Vagina (tissue), 2 donors: ENCODE measurements around the gene ESRRG.

Experiments
- POLR2A ChIP-seq, 2 donors: fragments of 450-650 bp; IDR thresholded peaks; one replicate each; pipeline ENCODE4 v1.6.1; 2017; ENCODE audit warnings: antibody characterized with exemption in 2 of 2, mild to moderate bottlenecking in 2 of 2, moderate library complexity in 2 of 2
- POLR2AphosphoS5 ChIP-seq, 2 donors: sonication (generic); formaldehyde crosslinking; IDR thresholded peaks; one replicate each; pipeline ENCODE4 v1.9.0; 2017; ENCODE audit warnings: antibody characterized with exemption in 2 of 2, mild to moderate bottlenecking in 2 of 2, low read depth in 1 of 2; ENCODE audit not compliant: insufficient read depth in 1 of 2
- TF ChIP-seq, protein P1 (sequence below), 3 experiments: fragments of 450-650 bp in 2 of 3; fragments of 200-600 bp in 1 of 3; sonication (generic) in 1 of 3; IDR thresholded peaks; one replicate each; pipeline ENCODE4 v1.5.1; 2017 to 2019; ENCODE audit warnings: antibody characterized with exemption in 3 of 3, mild to moderate bottlenecking in 2 of 3, moderate library complexity in 2 of 3

- TF ChIP-seq, protein P1, sequence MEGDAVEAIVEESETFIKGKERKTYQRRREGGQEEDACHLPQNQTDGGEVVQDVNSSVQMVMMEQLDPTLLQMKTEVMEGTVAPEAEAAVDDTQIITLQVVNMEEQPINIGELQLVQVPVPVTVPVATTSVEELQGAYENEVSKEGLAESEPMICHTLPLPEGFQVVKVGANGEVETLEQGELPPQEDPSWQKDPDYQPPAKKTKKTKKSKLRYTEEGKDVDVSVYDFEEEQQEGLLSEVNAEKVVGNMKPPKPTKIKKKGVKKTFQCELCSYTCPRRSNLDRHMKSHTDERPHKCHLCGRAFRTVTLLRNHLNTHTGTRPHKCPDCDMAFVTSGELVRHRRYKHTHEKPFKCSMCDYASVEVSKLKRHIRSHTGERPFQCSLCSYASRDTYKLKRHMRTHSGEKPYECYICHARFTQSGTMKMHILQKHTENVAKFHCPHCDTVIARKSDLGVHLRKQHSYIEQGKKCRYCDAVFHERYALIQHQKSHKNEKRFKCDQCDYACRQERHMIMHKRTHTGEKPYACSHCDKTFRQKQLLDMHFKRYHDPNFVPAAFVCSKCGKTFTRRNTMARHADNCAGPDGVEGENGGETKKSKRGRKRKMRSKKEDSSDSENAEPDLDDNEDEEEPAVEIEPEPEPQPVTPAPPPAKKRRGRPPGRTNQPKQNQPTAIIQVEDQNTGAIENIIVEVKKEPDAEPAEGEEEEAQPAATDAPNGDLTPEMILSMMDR (IDR thresholded peaks at IDR 0.05): no peak
- TF ChIP-seq POLR2A (IDR thresholded peaks at IDR 0.05): no peak
- no peak for TF ChIP-seq POLR2AphosphoS5 (IDR thresholded peaks at IDR 0.05; ENCODE audit: insufficient read depth in 1 of 2, low read depth in 1 of 2)
Measured at GRCh38 chr1:216599851-216600250, 123.4 kb downstream of the ESRRG start.
